ENCODE data around the gene ALK.

- no peak for TF ChIP-seq CTCF (conservative IDR thresholded peaks at IDR 0.05 in 1 of 2, IDR thresholded peaks at IDR 0.05 in 1 of 2; ENCODE audit: low read depth in 1 of 2, low read length in 2 of 2)
- TF ChIP-seq EZH2 (IDR thresholded peaks at IDR 0.05; ENCODE audit: low read length, missing control alignments), result no peak
Observed at GRCh38 chr2:29518646-29519337, 402.6 kb downstream of the ALK start.
